Osteoblast (primary cell): ENCODE results near the gene CNMD. TPM values are rescaled to one million over a fixed set of nuclear protein-coding genes. Genes with fewer than 3 reads are reported as not detected.
"Not testable (repeated sequence)": the region's sequence is repeated elsewhere in the genome, so short reads cannot be mapped to it uniquely, and the experiment has no call there.

Experiments
- DNase-seq: peaks from one replicate; pipeline ENCODE4 v3.0.0; 2011; ENCODE audit warnings: low spot score, mixed read lengths; ENCODE audit not compliant: insufficient read length; ENCODE audit errors: missing footprints
- H2AFZ ChIP-seq: 2 replicates; pipeline ENCODE4 v1.6.0; 2011; ENCODE audit warnings: mild to moderate bottlenecking, low read length
- H3K27ac ChIP-seq: 2 replicates; pipeline ENCODE4 v1.5.1; 2011; ENCODE audit warnings: mild to moderate bottlenecking, low read depth, low read length, moderate library complexity
- H3K27me3 ChIP-seq: 2 replicates; pipeline ENCODE4 v1.6.0; 2012; ENCODE audit warnings: mild to moderate bottlenecking, control low read depth, inconsistent platforms, low read length, moderate library complexity; ENCODE audit not compliant: insufficient read depth
- H3K36me3 ChIP-seq: 2 replicates; pipeline ENCODE4 v1.5.1; 2011; ENCODE audit warnings: mild to moderate bottlenecking, low read length, control low read depth, moderate library complexity; ENCODE audit not compliant: insufficient read depth
- H3K4me1 ChIP-seq: 2 replicates; pipeline ENCODE4 v1.5.1; 2011; ENCODE audit warnings: mild to moderate bottlenecking, low read length, control low read depth, moderate library complexity; ENCODE audit not compliant: insufficient read depth
- H3K4me2 ChIP-seq: 2 replicates; pipeline ENCODE4 v1.6.0; 2011; ENCODE audit warnings: mild to moderate bottlenecking, low read length; ENCODE audit not compliant: insufficient read depth
- H3K4me3 ChIP-seq: fragments of 200-600 bp; sonication (generic); 3 replicates; pipeline ENCODE4 v1.5.1; 2012; ENCODE audit warnings: mild to moderate bottlenecking, low read length, inconsistent platforms; ENCODE audit not compliant: insufficient read depth
- H3K79me2 ChIP-seq: 2 replicates; pipeline ENCODE4 v1.6.0; 2012; ENCODE audit warnings: mild to moderate bottlenecking, low read length, control low read depth, inconsistent platforms; ENCODE audit not compliant: insufficient read depth
- H3K9me3 ChIP-seq: 2 replicates; pipeline ENCODE4 v1.5.1; 2011; ENCODE audit warnings: low read depth, low read length, control low read depth
- H4K20me1 ChIP-seq: 2 replicates; pipeline ENCODE4 v1.6.0; 2012; ENCODE audit warnings: mild to moderate bottlenecking, low read length, control low read depth; ENCODE audit not compliant: insufficient read depth
- total RNA-seq: library from RNA; depleted of rRNA; stranded (reverse); fragments of >200 nt; gene quantifications from 2 replicates; pipeline ENCODE4 v1.2.3, GENCODE V29; 2012
- TF ChIP-seq, protein P1 (sequence below): IDR thresholded peaks from 2 replicates; pipeline ENCODE4 v1.5.1; 2011; ENCODE audit warnings: mild to moderate bottlenecking, low read depth, low read length, moderate library complexity; ENCODE audit errors: extremely low read depth

The CNMD gene
- total RNA-seq, 1 donor, result not detected

- DNase-seq, result no peak
- TF ChIP-seq, protein P1, sequence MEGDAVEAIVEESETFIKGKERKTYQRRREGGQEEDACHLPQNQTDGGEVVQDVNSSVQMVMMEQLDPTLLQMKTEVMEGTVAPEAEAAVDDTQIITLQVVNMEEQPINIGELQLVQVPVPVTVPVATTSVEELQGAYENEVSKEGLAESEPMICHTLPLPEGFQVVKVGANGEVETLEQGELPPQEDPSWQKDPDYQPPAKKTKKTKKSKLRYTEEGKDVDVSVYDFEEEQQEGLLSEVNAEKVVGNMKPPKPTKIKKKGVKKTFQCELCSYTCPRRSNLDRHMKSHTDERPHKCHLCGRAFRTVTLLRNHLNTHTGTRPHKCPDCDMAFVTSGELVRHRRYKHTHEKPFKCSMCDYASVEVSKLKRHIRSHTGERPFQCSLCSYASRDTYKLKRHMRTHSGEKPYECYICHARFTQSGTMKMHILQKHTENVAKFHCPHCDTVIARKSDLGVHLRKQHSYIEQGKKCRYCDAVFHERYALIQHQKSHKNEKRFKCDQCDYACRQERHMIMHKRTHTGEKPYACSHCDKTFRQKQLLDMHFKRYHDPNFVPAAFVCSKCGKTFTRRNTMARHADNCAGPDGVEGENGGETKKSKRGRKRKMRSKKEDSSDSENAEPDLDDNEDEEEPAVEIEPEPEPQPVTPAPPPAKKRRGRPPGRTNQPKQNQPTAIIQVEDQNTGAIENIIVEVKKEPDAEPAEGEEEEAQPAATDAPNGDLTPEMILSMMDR, result no peak
- H2AFZ ChIP-seq, result no peak overlapping the region
- H3K4me2 ChIP-seq, result no peak overlapping the region
- H3K27me3 ChIP-seq, result no peaks in the 10 kb centered on the region
- no peaks in the 10 kb centered on the region for H4K20me1 ChIP-seq
- H3K79me2 ChIP-seq, result no peaks in the 10 kb centered on the region
- no peak overlapping the region for H3K27ac ChIP-seq
- H3K9me3 ChIP-seq, result no peaks in the 10 kb centered on the region
- no peaks in the 10 kb centered on the region for H3K4me1 ChIP-seq
- H3K36me3 ChIP-seq, result no peaks in the 10 kb centered on the region
- no peak overlapping the region for H3K4me3 ChIP-seq
Measured at GRCh38 chr13:52696566-52696965, 43.1 kb downstream of the CNMD start.

DNA sequence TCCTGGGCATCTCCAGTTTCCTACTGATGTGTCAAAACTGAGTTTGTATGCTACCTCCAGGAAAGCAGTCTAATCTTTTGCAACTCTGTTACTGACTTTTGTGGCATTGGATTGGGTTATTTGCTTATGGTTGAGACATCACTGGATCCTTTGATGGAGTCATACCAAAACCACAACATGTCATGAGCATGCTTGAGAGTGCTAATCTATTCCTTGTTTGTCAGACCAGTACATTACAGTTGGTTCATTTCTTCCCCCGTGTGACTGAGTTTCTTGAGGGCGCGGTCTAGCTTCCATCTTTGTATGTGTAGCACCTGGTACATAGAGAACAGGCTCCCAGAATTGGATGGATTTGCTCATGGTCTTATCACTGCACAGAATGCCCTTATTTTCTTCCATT lies 43.8 kb downstream of the CNMD start:
- TF ChIP-seq, protein P1, result no peak
- H4K20me1 ChIP-seq, result no peaks in the 10 kb centered on the region
- no peak overlapping the region for H2AFZ ChIP-seq
- no peak overlapping the region for H3K27ac ChIP-seq
- no peaks in the 10 kb centered on the region for H3K36me3 ChIP-seq
- no peak overlapping the region for H3K4me2 ChIP-seq
- no peaks in the 10 kb centered on the region for H3K4me1 ChIP-seq
- peak; percentile 26 for DNase-seq
- no peaks in the 10 kb centered on the region for H3K79me2 ChIP-seq
- no peak overlapping the region for H3K4me3 ChIP-seq
- no peaks in the 10 kb centered on the region for H3K9me3 ChIP-seq
- no peaks in the 10 kb centered on the region for H3K27me3 ChIP-seq

DNA sequence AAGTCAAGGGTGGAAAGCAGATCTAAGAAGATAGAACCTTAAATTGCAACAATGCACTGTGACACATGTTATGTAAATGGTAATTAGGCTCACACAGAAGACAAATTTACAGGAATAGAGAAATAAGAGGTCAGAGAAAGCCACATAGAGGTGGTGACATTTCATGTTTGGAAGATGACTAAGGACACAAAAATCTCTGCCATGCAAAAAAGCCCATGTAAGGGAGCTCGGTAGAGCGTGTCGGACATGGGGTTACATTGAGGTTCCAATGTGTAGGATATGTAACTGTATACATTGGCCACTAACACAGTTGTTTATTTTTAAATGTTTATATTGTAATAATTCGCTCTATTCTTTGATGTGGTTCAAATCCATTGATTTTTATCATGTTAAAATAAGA lies 53.2 kb downstream of the CNMD start:
- Histone ChIP-seq H3K27me3 (no peaks in the 10 kb centered on the region), H3K4me2 (no peak overlapping the region), H3K79me2 (peaks cover 2% of the 10 kb centered on the region), H3K9me3 (no peaks in the 10 kb centered on the region), H4K20me1 (peaks cover 5% of the 10 kb centered on the region), H3K4me3 (no peak overlapping the region), H3K27ac (no peak overlapping the region), H3K4me1 (no peaks in the 10 kb centered on the region), H2AFZ (no peak overlapping the region), H3K36me3 (peaks cover 33% of the 10 kb centered on the region)
- DNase-seq, result no peak
- TF ChIP-seq, protein P1, result no peak

DNA sequence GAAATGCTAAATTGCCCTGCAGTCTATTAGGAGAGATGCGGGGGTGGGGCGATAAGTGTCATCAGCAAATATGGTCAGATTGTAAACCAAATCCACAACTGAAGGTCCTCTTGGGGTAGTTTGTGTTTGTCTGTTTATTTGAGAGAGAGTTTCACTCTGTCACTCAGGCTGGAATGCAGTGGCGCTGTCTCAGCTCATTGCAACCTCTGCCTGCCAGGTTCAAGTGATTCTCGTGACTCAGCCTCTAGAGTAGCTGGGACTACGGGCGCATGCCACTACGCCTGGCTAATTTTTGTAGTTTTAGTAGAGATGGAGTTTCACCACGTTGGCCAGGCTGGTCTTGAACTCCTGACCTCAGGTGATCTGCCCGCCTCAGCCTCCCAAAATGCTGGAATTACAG lies 53.8 kb downstream of the CNMD start:
- H3K4me1 ChIP-seq, H4K20me1 ChIP-seq, H2AFZ ChIP-seq, DNase-seq, H3K27me3 ChIP-seq, H3K27ac ChIP-seq, H3K79me2 ChIP-seq, H3K9me3 ChIP-seq, H3K4me2 ChIP-seq, H3K4me3 ChIP-seq: not testable (repeated sequence)
- H3K36me3 ChIP-seq, result peaks cover 38% of the 10 kb centered on the region
